Transverse colon (tissue), 4 donors: Measurements from ENCODE around the gene TEAD2. TPM values are rescaled to one million over a fixed set of nuclear protein-coding genes. Genes with fewer than 3 reads are reported as not detected.

Experiments
- DNase-seq: peaks from one replicate; pipeline ENCODE4 v3.0.0-alpha.2; 2019
- H3K27ac ChIP-seq, 4 donors: fragments of 200-600 bp; sonication (generic); 2 replicates each; pipeline ENCODE4 v1.5.1; 2016 to 2018; ENCODE audit warnings: inconsistent platforms in 4 of 4
- H3K27me3 ChIP-seq: fragments of 200-600 bp; sonication (generic); 2 replicates; pipeline ENCODE4 v1.5.1; 2017; ENCODE audit warnings: inconsistent platforms
- H3K36me3 ChIP-seq, 4 donors: fragments of 200-600 bp; sonication (generic); 2 replicates each; pipeline ENCODE4 v1.5.1; 2017 to 2019; ENCODE audit warnings: inconsistent platforms in 4 of 4
- H3K4me1 ChIP-seq, 4 donors: fragments of 200-600 bp; sonication (generic); 2 replicates each; pipeline ENCODE4 v1.5.1; 2017 to 2020; ENCODE audit warnings: inconsistent platforms in 4 of 4
- H3K4me3 ChIP-seq, 4 donors: fragments of 200-600 bp; sonication (generic); 1 replicate in 1 of 4; 2 replicates in 3 of 4; pipeline versions ENCODE4 v1.5.1 to v1.6.1; 2017 to 2019; ENCODE audit warnings: inconsistent platforms in 4 of 4
- H3K9me3 ChIP-seq, 2 donors: fragments of 200-600 bp; sonication (generic); 2 replicates each; pipeline ENCODE4 v1.5.1; 2017 to 2019; ENCODE audit warnings: inconsistent platforms in 2 of 2
- CTCF ChIP-seq, 5 experiments: fragments of 200-600 bp in 3 of 5; fragments of 450-650 bp in 2 of 5; sonication (generic) in 3 of 5; IDR thresholded peaks; 1 replicate in 2 of 5; 2 replicates in 3 of 5; pipeline ENCODE4 v1.5.1; 2016 to 2017; ENCODE audit warnings: antibody characterized with exemption in 5 of 5, inconsistent platforms in 3 of 5, mild to moderate bottlenecking in 2 of 5, moderate library complexity in 1 of 5
- EP300 ChIP-seq: sonication (generic); formaldehyde crosslinking; IDR thresholded peaks from one replicate; pipeline ENCODE4 v1.6.1; 2017; ENCODE audit warnings: antibody characterized with exemption, low read depth
- POLR2A ChIP-seq: fragments of 450-650 bp; IDR thresholded peaks from one replicate; pipeline ENCODE4 v1.6.1; 2016; ENCODE audit warnings: antibody characterized with exemption, mild to moderate bottlenecking, moderate library complexity
- POLR2AphosphoS5 ChIP-seq, 3 donors: sonication (generic); formaldehyde crosslinking; IDR thresholded peaks; one replicate each; pipeline ENCODE4 v1.6.1; 2016; ENCODE audit warnings: antibody characterized with exemption in 3 of 3
- WGBS, 2 donors: methylation state at CpG; one replicate each; pipeline ENCODE4 v1.1.5; 2018; ENCODE audit warnings: low coverage in 1 of 2; 5-methylcytosine and 5-hydroxymethylcytosine counted together
- in situ Hi-C, 4 donors: fragments of 200-750 bp; cut with MboI; loops; one replicate each; pipeline versions ENCODE4 v1.15.0 to v1.15.1; 2017; ENCODE audit warnings: low sequenced_read_pairs in 3 of 4, low pct_ligation_motif_present in 1 of 4, low pct_unique_long_range_greater_than_20kb in 1 of 4
- intact Hi-C: fragments of 100-400 bp; cut with DNase I; formaldehyde crosslinking; loops from one replicate; pipeline ENCODE4 v1.15.1; 2023; ENCODE audit warnings: low total_unique reads
- total RNA-seq, 4 donors: library from RNA; depleted of rRNA; stranded (reverse); fragments of >200 nt; gene quantifications; one replicate each; pipeline ENCODE4 v1.1.0, GENCODE V29; 2016

The TEAD2 gene
- total RNA-seq, 4 donors from 2014 or later, result 5.6 to 20.3 (median 10.9) TPM

GRCh38 chr19:49407482-49408015 is 45.3 kb upstream of the TEAD2 start:
- no peak for DNase-seq
- WGBS, 2 donors, result 89% methylated on average over 16 of the region's 16 CpGs; no CpG with 5 or more reads in 1 of the 2 donors
- H3K36me3 ChIP-seq, result no peaks in the 10 kb centered on the region

GRCh38 chr19:49407079-49407478 is 44.9 kb upstream of the TEAD2 start:
- Histone ChIP-seq H3K36me3 (no peaks in the 10 kb centered on the region), H3K4me1 (peaks cover 0 to 8% (median 0%) of the 10 kb centered on the region in 4 donors), H3K27ac (no peak overlapping the region), H3K9me3 (no peaks in the 10 kb centered on the region), H3K27me3 (no peaks in the 10 kb centered on the region), H3K4me3 (no peak overlapping the region)
- TF ChIP-seq EP300 (no peak), CTCF (IDR thresholded peaks at IDR 0.05) (no peak), POLR2AphosphoS5 (IDR thresholded peaks at IDR 0.05) (no peak), POLR2A (no peak)
- in situ Hi-C loops (no loop called here), intact Hi-C loops (no loop called here)
- no peak for DNase-seq
- WGBS, 2 donors, result 81% methylated on average over 6 of the region's 7 CpGs; no CpG with 5 or more reads in 1 of the 2 donors

More at GRCh38 chr19:49407482-49408015, 45.3 kb upstream of the TEAD2 start:
- Histone ChIP-seq H3K27me3 (no peaks in the 10 kb centered on the region), H3K9me3 (no peaks in the 10 kb centered on the region), H3K4me1 (peaks cover 0 to 8% (median 0%) of the 10 kb centered on the region in 4 donors), H3K27ac (no peak overlapping the region), H3K4me3 (no peak overlapping the region)
- intact Hi-C loops, result no loop called here
- in situ Hi-C loops, result no loop called here
- TF ChIP-seq EP300 (no peak), POLR2A (no peak), CTCF (IDR thresholded peaks at IDR 0.05) (no peak), POLR2AphosphoS5 (IDR thresholded peaks at IDR 0.05) (no peak)

GRCh38 chr19:49403404-49404187 is 41.4 kb upstream of the TEAD2 start:
- Histone ChIP-seq H3K36me3 (no peaks in the 10 kb centered on the region), H3K27me3 (no peaks in the 10 kb centered on the region), H3K4me3 (no peak overlapping the region), H3K27ac (no peak overlapping the region), H3K9me3 (no peaks in the 10 kb centered on the region), H3K4me1 (no peaks in the 10 kb centered on the region)
- in situ Hi-C loops, result no loop called here
- no peak for TF ChIP-seq POLR2A
- TF ChIP-seq POLR2AphosphoS5 (IDR thresholded peaks at IDR 0.05), result no peak
- TF ChIP-seq EP300, result no peak
- no peak for TF ChIP-seq CTCF (IDR thresholded peaks at IDR 0.05)
- 62% methylated on average over 4 to 7 of the region's 7 CpGs for WGBS, 2 donors
- DNase-seq, result no peak
- intact Hi-C loops, result no loop called here

- DNase-seq, result no peak
- no peaks in the 10 kb centered on the region for H3K36me3 ChIP-seq
- 93 to 100% methylated on average over 2 to 6 of the region's 6 CpGs for WGBS, 2 donors
- H3K27ac ChIP-seq, result no peak overlapping the region
- TF ChIP-seq EP300 (no peak), POLR2A (no peak), CTCF (IDR thresholded peaks at IDR 0.05) (no peak), POLR2AphosphoS5 (IDR thresholded peaks at IDR 0.05) (no peak)
- H3K4me3 ChIP-seq, result no peak overlapping the region
- intact Hi-C loops, result no loop called here
- no peaks in the 10 kb centered on the region for H3K27me3 ChIP-seq
- no peaks in the 10 kb centered on the region for H3K4me1 ChIP-seq
- no peaks in the 10 kb centered on the region for H3K9me3 ChIP-seq
- in situ Hi-C loops, result no loop called here
Measured at GRCh38 chr19:49400029-49400428, 37.8 kb upstream of the TEAD2 start.
